Esophagus (tissue), 2 donors: ENCODE data around the gene ABCB8. TPM values are rescaled to one million over a fixed set of nuclear protein-coding genes. Genes with fewer than 3 reads are reported as not detected.
"Not testable (repeated sequence)": the region's sequence is repeated elsewhere in the genome, so short reads cannot be mapped to it uniquely, and the experiment has no call there.

ENCODE experiments used
- H3K27ac ChIP-seq, 2 donors: one replicate each; pipeline ENCODE4 v1.5.1; 2013; ENCODE audit warnings: low read depth in 2 of 2, mild to moderate bottlenecking in 2 of 2, inconsistent platforms in 1 of 2, low read length in 1 of 2, moderate library complexity in 1 of 2
- H3K27me3 ChIP-seq, 2 donors: one replicate each; pipeline ENCODE4 v1.6.1; 2013; ENCODE audit warnings: low read length in 2 of 2, control low read depth in 1 of 2, mild to moderate bottlenecking in 1 of 2; ENCODE audit not compliant: insufficient read depth in 2 of 2, control insufficient read depth in 1 of 2
- H3K36me3 ChIP-seq, 2 donors: one replicate each; pipeline ENCODE4 v1.6.1; 2013; ENCODE audit warnings: low read length in 1 of 2; ENCODE audit not compliant: control insufficient read depth in 2 of 2, insufficient read depth in 2 of 2
- H3K4me1 ChIP-seq, 2 donors: one replicate each; pipeline ENCODE4 v1.6.1; 2013; ENCODE audit warnings: low read length in 1 of 2; ENCODE audit not compliant: control insufficient read depth in 2 of 2, insufficient read depth in 2 of 2
- H3K4me3 ChIP-seq, 2 donors: one replicate each; pipeline ENCODE4 v1.5.1; 2013; ENCODE audit warnings: low read length in 2 of 2, mild to moderate bottlenecking in 2 of 2, low read depth in 1 of 2, moderate library complexity in 1 of 2
- H3K9me3 ChIP-seq, 2 donors: one replicate each; pipeline ENCODE4 v1.6.1; 2013; ENCODE audit warnings: mild to moderate bottlenecking in 2 of 2, low read depth in 1 of 2, low read length in 1 of 2, moderate library complexity in 1 of 2; ENCODE audit not compliant: control insufficient read depth in 2 of 2, insufficient read depth in 1 of 2
- WGBS, 2 donors: extraction: QIAGEN DNeasy Blood & Tissue Kit; methylation state at CpG; one replicate each; pipeline ENCODE4 v1.1.7; 2013; 5-methylcytosine and 5-hydroxymethylcytosine counted together
- polyA plus RNA-seq, 2 donors: library from polyadenylated mRNA; stranded (reverse); fragments of 200-250 nt; gene quantifications; one replicate each; pipeline ENCODE4 v1.2.3, GENCODE V29; 2013
- donor health status: healthy with polysubstance abuse.
- donor health status: Bipolar disorder and iron deficiency.

Gene ABCB8
- polyA plus RNA-seq, 2 donors = 24.0 to 27.6 TPM

DNA sequence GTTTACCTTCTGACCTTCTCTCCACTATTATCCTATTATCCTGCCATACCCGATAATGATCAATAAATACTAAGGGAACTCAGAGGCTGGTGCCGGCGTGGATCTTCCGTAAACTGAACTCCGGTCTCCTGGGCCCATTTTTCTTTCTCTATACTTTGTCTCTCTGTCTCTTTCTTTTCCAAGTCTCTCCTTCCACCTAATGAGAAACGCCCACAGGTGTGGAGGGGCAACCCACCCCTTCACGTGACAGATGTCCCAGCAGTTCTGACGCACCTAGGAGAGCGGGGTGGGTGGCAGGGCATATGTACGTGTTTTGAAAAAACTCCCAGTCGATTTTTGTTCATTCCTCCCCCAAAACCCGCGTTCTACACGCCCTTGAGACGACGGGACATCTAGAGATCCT is 521 bp upstream of the ABCB8 start:
- not testable (repeated sequence) for H3K27me3 ChIP-seq, H3K4me1 ChIP-seq, H3K9me3 ChIP-seq, H3K36me3 ChIP-seq
- peak overlapping the region; percentile 30 to 85 for H3K4me3 ChIP-seq
- 8% methylated on average over 16 of the region's 16 CpGs for WGBS, 2 donors
- peak overlapping the region; percentile 88 to 97 for H3K27ac ChIP-seq

- peak overlapping the region; percentile 90 to 96 for H3K27ac ChIP-seq
- peak overlapping the region; percentile 81 to 85 for H3K4me3 ChIP-seq
- no peaks in the 10 kb centered on the region for H3K27me3 ChIP-seq
- 50 to 54% methylated on average over 17 of the region's 17 CpGs for WGBS, 2 donors
- H3K9me3 ChIP-seq = no peaks in the 10 kb centered on the region
- H3K36me3 ChIP-seq = peaks cover 3 to 6% of the 10 kb centered on the region in 2 donors
- peaks cover 0 to 2% of the 10 kb centered on the region in 2 donors for H3K4me1 ChIP-seq
Measured at GRCh38 chr7:151028948-151029501, 775 bp downstream of the ABCB8 start.

DNA sequence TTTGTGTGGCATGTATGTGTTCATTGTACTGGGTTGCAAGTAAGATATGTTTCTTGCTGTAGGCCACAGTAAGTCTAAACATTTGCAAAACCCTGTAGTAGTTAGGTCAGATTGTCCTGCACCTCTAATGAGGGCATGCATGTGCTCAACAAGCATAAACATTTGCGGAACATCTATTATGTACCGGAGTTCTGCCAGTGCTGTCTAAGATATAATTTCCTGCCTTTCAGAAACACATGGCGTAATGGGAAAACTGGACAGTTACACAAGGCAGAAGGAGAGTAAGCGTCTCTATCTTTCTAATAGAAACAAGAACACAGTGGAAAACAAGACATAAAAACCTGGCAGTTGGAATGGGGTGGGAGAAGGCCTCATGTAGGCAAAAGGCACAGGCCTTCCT is 2.8 kb downstream of the ABCB8 start:
- Histone ChIP-seq H3K27ac (no peak overlapping the region), H3K4me1 (peaks cover 0 to 2% of the 10 kb centered on the region in 2 donors), H3K4me3 (no peak overlapping the region), H3K36me3 (peaks cover 11 to 22% of the 10 kb centered on the region in 2 donors), H3K9me3 (no peaks in the 10 kb centered on the region), H3K27me3 (no peaks in the 10 kb centered on the region)
- WGBS, 2 donors = 92 to 93% methylated on average over 4 of the region's 4 CpGs

DNA sequence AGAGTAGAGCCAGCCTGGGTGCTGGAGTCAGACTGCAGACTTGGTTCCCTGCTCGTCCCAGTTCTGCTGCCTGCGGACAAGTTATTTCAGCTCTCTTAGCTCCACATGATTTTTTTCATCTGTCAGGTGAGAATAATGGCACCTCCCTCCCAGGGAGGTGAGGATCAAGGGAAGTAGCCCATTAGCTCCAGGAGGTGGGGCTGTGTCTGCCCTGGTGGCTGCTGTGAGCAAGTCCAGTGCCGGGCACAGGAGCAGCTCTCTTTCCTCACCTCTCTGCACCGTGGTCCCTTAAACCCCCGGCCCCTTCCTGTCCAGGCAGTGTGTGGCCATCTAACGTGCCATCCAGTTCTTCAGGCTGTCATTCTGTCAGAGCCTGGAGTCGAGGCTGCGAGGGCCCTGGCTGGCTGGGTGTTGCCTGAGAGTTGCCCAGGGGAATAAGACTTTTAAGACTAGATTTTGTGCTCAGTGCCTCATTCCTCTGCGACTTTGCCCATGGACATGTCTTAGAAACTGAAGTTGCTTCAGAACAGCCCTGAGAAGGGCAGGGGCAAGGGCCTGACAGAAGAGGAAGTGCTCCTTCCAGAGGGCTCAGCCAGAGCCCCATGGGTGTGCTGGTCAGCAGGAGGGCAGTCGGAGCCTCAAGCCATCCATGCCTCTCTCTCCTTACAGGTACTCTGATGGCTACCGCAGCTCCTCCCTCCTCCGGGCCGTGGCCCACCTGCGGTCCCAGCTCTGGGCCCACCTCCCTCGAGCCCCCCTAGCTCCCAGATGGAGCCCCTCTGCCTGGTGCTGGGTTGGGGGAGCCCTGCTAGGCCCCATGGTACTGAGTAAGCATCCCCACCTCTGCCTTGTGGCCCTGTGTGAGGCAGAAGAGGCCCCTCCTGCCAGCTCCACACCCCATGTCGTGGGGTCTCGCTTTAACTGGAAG is 5.0 kb downstream of the ABCB8 start:
- Histone ChIP-seq H3K36me3 (peaks cover 11 to 34% of the 10 kb centered on the region in 2 donors), H3K9me3 (no peaks in the 10 kb centered on the region), H3K4me3 (no peak overlapping the region), H3K27ac (no peak overlapping the region), H3K4me1 (peaks cover 0 to 2% of the 10 kb centered on the region in 2 donors), H3K27me3 (no peaks in the 10 kb centered on the region)
- 85 to 88% methylated on average over 17 of the region's 17 CpGs for WGBS, 2 donors

DNA sequence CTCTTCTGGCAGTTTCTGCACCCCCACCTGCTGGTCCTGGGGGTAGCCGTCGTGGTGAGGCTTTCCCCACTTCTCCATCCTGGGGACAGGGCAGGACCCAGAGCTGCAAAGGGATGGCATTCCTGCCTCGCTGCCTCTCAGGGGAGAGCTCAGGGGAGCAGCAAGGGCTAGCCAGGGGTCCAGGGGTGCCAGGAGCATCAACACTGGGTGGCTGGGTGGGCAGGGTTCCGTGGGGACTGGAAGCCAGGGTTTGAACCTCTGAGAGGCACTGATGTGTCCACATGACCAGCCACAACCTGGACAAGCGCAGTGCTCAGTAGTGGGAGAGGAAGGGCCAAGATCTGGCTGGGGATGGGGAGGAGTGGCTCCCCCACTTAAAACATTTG is 5.6 kb downstream of the ABCB8 start:
- H3K27ac ChIP-seq = no peak overlapping the region
- no peaks in the 10 kb centered on the region for H3K9me3 ChIP-seq
- 81 to 85% methylated on average over 5 of the region's 5 CpGs for WGBS, 2 donors
- H3K27me3 ChIP-seq = no peaks in the 10 kb centered on the region
- H3K4me1 ChIP-seq = peaks cover 0 to 2% of the 10 kb centered on the region in 2 donors
- no peak overlapping the region for H3K4me3 ChIP-seq
- H3K36me3 ChIP-seq = peaks cover 11 to 34% of the 10 kb centered on the region in 2 donors

GRCh38 chr7:151034312-151035025 is 6.2 kb downstream of the ABCB8 start:
- Histone ChIP-seq H3K9me3 (no peaks in the 10 kb centered on the region), H3K27ac (no peak overlapping the region), H3K36me3 (peaks cover 11 to 34% of the 10 kb centered on the region in 2 donors), H3K4me1 (peaks cover 0 to 3% of the 10 kb centered on the region in 2 donors), H3K4me3 (no peak overlapping the region), H3K27me3 (no peaks in the 10 kb centered on the region)
- 90 to 92% methylated on average over 21 of the region's 21 CpGs for WGBS, 2 donors

GRCh38 chr7:151035026-151035717 is 6.9 kb downstream of the ABCB8 start:
- Histone ChIP-seq H3K27me3 (no peaks in the 10 kb centered on the region), H3K4me1 (peaks cover 0 to 3% of the 10 kb centered on the region in 2 donors), H3K36me3 (peaks cover 11 to 34% of the 10 kb centered on the region in 2 donors), H3K4me3 (no peak overlapping the region), H3K9me3 (no peaks in the 10 kb centered on the region), H3K27ac (no peak overlapping the region)
- 86% methylated on average over 21 of the region's 21 CpGs for WGBS, 2 donors

DNA sequence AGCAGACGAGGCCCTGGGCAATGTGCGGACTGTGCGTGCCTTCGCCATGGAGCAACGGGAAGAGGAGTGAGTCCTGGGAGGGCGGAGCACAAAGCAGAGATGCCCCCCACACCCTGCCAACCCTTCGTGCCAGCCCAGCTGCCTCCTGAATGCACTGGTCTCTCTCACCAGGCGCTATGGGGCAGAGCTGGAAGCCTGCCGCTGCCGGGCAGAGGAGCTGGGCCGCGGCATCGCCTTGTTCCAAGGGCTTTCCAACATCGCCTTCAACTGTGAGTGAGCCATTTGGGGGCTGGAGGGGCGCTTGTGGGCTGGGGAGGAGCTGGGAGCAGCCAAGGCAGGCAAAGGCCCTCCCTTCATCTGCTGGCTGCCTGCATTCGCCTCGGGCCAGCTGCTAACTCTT is 7.7 kb downstream of the ABCB8 start:
- Histone ChIP-seq H3K27ac (no peak overlapping the region), H3K9me3 (no peaks in the 10 kb centered on the region), H3K4me3 (no peak overlapping the region), H3K4me1 (peaks cover 0 to 3% of the 10 kb centered on the region in 2 donors), H3K27me3 (no peaks in the 10 kb centered on the region), H3K36me3 (peaks cover 11 to 34% of the 10 kb centered on the region in 2 donors)
- 92 to 95% methylated on average over 17 of the region's 17 CpGs for WGBS, 2 donors
